Mucosa of stomach (tissue), 1 donor: ENCODE results near the gene ADAM12.
"Not testable (repeated sequence)": the region's sequence is repeated elsewhere in the genome, so short reads cannot be mapped to it uniquely, and the experiment has no call there.

Experiments used
- H3K27me3 ChIP-seq: one replicate; pipeline ENCODE4 v1.7.0; 2013; ENCODE audit warnings: mild to moderate bottlenecking, low read length; ENCODE audit not compliant: control insufficient read depth, insufficient read depth
- H3K36me3 ChIP-seq: one replicate; pipeline ENCODE4 v1.7.0; 2013; ENCODE audit warnings: low read length; ENCODE audit not compliant: control insufficient read depth, insufficient read depth
- H3K4me1 ChIP-seq: one replicate; pipeline ENCODE4 v1.7.0; 2013; ENCODE audit warnings: mild to moderate bottlenecking, low read length; ENCODE audit not compliant: control insufficient read depth, insufficient read depth
- H3K4me3 ChIP-seq: one replicate; pipeline ENCODE4 v1.7.0; 2013; ENCODE audit warnings: low read length
- H3K9ac ChIP-seq: one replicate; pipeline ENCODE4 v1.7.0; 2013; ENCODE audit warnings: mild to moderate bottlenecking, low read length, moderate library complexity
- H3K9me3 ChIP-seq: one replicate; pipeline ENCODE4 v1.7.0; 2013; ENCODE audit warnings: mild to moderate bottlenecking, low read length, moderate library complexity; ENCODE audit not compliant: control insufficient read depth
- donor health status: Pancreatic carcinoma.

Gene ADAM12

GRCh38 chr10:126060261-126060931 is 327.9 kb downstream of the ADAM12 start:
- Histone ChIP-seq H3K27me3 (no peaks in the 10 kb centered on the region), H3K36me3 (no peaks in the 10 kb centered on the region), H3K4me3 (no peak overlapping the region), H3K9me3 (no peaks in the 10 kb centered on the region), H3K4me1 (no peaks in the 10 kb centered on the region), H3K9ac (no peak overlapping the region)

DNA sequence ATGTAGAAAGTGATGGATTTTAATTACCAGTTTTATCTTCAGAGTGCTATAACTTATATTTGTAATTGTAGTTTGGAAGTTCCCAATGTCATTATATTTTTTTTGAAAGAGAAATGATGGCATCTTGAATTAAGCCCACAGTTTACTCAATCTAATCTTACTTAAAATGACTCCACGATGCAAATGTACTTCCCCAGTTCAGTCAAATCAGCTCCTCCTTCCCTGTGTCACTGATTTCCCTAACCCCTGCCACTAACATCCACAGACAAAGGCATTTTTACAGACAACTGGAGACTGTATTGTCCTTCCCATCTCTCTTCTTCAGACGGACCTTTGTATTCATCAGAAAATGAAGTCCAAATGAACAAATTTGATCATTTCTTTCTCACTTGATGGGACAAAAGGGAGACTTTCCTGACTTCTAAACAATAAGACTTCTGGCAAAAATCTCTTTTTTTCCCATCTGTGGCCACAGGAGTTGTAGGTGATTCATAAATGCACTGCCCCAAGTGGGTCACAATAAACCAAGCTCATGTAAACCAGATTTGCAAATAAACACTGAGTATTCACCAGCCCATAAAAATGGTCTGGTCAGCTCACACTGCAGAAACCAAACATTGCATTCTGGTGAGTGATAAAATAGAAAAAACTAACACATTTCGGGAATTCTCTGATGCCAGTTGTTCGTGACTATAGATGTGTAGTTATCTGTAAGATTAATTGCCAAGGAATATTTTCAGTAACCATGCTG is 329.0 kb downstream of the ADAM12 start:
- Histone ChIP-seq H3K27me3 (no peaks in the 10 kb centered on the region), H3K9me3 (no peaks in the 10 kb centered on the region), H3K9ac (no peak overlapping the region), H3K4me3 (no peak overlapping the region), H3K36me3 (no peaks in the 10 kb centered on the region), H3K4me1 (no peaks in the 10 kb centered on the region)

DNA sequence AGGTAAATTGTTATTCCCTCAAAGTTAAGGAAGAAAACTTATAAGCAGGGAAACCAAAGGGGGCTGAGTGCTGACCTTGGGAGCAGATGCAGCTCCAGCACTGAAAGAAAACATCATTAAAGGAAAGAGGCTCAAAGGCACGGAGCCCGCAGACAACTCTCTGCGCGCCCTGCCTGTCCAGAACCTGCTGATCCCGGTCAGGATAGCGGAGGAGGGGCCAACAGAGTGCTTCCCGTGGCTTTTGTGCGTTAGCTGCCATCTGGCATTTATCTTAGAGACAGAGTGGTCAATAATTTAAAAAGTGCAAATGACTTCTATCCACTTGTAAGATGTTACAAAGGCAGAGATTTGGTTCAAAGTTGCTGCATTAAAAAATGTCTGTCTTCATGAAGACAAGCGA is 329.8 kb downstream of the ADAM12 start:
- Histone ChIP-seq H3K9me3 (no peaks in the 10 kb centered on the region), H3K4me1 (no peaks in the 10 kb centered on the region), H3K9ac (no peak overlapping the region), H3K4me3 (no peak overlapping the region), H3K27me3 (no peaks in the 10 kb centered on the region), H3K36me3 (no peaks in the 10 kb centered on the region)

GRCh38 chr10:126058104-126058503 is 330.2 kb downstream of the ADAM12 start:
- no peaks in the 10 kb centered on the region for H3K27me3 ChIP-seq

DNA sequence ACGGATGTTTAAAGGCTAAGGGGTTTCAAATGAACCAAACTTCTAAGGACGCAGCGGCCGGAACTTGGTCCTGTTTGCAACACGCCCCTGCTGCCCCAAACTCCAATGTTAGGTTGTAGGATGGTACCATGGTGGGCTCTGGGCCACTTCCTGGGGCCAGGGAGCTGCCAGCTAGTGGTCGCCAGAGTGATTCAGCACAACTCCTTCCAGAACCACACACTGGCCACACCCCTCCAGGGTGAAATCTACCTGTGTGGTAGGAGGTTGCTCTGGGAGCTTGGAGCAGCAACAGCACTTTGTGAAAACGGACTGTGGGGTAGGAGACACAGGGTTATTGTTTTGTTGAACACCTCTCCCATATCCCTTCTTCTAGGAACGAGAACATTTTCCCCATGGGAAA is 330.8 kb downstream of the ADAM12 start:
- H3K27me3 ChIP-seq = no peaks in the 10 kb centered on the region
- H3K36me3 ChIP-seq = no peaks in the 10 kb centered on the region
- H3K9me3 ChIP-seq = no peaks in the 10 kb centered on the region
- H3K9ac ChIP-seq = no peak overlapping the region
- no peaks in the 10 kb centered on the region for H3K4me1 ChIP-seq
- H3K4me3 ChIP-seq = no peak overlapping the region

More at GRCh38 chr10:126058104-126058503, 330.2 kb downstream of the ADAM12 start:
- Histone ChIP-seq H3K4me3 (no peak overlapping the region), H3K9ac (no peak overlapping the region), H3K4me1 (no peaks in the 10 kb centered on the region), H3K9me3 (no peaks in the 10 kb centered on the region), H3K36me3 (no peaks in the 10 kb centered on the region)

DNA sequence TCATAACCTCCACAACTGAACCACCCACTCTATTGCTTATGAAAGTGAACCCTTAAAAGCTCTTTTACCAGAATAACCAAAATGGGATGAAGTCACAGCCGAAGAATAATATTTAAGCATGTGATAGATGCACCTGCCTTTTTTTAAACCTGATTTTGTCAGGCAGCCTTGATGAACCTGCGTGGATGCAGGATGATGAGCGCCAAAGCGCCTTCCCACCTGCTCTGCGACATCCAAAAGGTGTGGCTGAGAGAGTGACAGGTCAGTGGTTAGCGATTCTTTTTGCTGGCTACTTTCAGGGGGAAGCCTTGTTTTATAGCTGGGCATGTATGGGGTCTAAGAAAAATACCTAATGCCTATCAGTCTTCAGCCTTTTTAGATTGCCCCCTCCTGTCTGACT is 334.1 kb downstream of the ADAM12 start:
- no peaks in the 10 kb centered on the region for H3K9me3 ChIP-seq
- no peaks in the 10 kb centered on the region for H3K4me1 ChIP-seq
- no peak overlapping the region for H3K4me3 ChIP-seq
- H3K9ac ChIP-seq = no peak overlapping the region
- no peaks in the 10 kb centered on the region for H3K27me3 ChIP-seq
- H3K36me3 ChIP-seq = no peaks in the 10 kb centered on the region

GRCh38 chr10:126052171-126052570 is 336.1 kb downstream of the ADAM12 start:
- H3K4me1 ChIP-seq = no peaks in the 10 kb centered on the region
- H3K36me3 ChIP-seq = no peaks in the 10 kb centered on the region
- no peak overlapping the region for H3K9ac ChIP-seq
- H3K27me3 ChIP-seq = no peaks in the 10 kb centered on the region
- H3K9me3 ChIP-seq = no peaks in the 10 kb centered on the region
- H3K4me3 ChIP-seq = no peak overlapping the region

DNA sequence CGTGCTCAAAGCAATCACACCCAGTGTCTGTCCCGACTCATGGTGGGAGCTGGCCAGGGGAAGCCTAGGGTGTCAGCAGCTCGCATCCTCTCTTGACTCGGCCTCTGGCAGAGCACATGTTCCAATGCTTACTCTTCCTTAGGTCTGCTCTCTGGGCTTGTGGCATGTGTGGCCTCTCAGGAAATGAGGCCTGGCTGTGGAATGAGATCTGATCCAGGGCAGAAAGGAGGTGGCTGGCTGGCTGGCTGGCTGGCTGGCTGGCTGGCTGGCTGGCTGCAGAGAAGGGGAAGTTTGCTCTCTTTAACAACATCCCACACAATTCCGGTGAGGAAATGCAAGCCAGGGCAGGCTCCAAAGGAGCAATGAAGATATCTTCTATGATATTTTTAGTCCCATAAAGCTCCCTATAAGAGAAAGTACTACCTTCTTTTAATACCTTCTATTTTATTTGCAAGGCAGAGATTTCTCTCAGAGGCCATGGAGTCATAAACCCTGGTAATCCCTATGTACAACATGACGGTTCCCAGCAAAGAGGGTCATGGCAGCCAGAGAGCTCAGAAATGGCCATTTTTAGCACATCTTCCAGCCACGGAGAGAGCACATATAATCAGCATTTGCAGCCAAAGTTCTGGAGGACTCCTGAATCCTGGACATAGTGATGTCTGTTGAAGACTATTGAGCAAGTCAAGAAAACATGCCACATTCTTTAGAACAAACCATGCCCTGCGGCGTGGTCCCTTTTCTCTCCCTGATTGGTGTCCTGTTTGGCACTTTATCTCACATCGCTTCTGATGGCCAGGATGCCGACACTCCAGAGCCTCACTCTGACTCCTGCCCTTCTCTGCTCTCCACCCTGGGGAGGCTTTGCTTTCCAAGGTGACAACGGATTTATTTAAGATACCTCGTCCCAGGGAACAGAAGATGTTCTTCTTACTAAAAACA is 338.2 kb downstream of the ADAM12 start:
- no peaks in the 10 kb centered on the region for H3K9me3 ChIP-seq
- H3K4me3 ChIP-seq = no peak overlapping the region
- H3K36me3 ChIP-seq = no peaks in the 10 kb centered on the region
- H3K9ac ChIP-seq = no peak overlapping the region
- no peaks in the 10 kb centered on the region for H3K27me3 ChIP-seq
- no peaks in the 10 kb centered on the region for H3K4me1 ChIP-seq

- H3K4me1 ChIP-seq, H3K9ac ChIP-seq, H3K36me3 ChIP-seq, H3K9me3 ChIP-seq, H3K27me3 ChIP-seq, H3K4me3 ChIP-seq: not testable (repeated sequence)
These were observed 340.5 kb downstream of the ADAM12 start for GRCh38 chr10:126047749-126048148.

DNA sequence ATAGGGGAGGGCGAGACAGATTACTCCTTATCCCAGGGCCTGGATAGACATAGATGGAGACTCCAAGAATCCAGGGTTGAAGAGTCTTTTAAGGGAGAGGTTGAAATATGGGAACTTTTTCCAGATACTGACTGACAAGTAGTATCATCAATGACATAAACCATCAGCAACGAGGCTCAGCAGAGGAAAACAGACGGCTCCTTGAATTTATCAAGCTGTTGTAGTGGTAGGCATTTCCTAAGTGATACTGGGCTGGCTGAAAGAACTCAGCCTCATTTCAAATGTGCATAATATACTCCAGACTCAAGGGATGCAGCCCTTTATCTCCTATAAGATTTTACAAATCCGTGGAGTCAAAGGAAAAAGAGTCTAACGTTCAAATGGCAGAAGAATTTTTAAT is 341.4 kb downstream of the ADAM12 start:
- Histone ChIP-seq H3K4me1 (peaks cover 11% of the 10 kb centered on the region), H3K9ac (no peak overlapping the region), H3K4me3 (no peak overlapping the region), H3K36me3 (no peaks in the 10 kb centered on the region), H3K27me3 (no peaks in the 10 kb centered on the region), H3K9me3 (no peaks in the 10 kb centered on the region)

GRCh38 chr10:126045861-126046260 is 342.4 kb downstream of the ADAM12 start:
- Histone ChIP-seq H3K9ac (no peak overlapping the region), H3K36me3 (no peaks in the 10 kb centered on the region), H3K4me3 (no peak overlapping the region), H3K27me3 (no peaks in the 10 kb centered on the region), H3K9me3 (no peaks in the 10 kb centered on the region), H3K4me1 (peaks cover 12% of the 10 kb centered on the region)

DNA sequence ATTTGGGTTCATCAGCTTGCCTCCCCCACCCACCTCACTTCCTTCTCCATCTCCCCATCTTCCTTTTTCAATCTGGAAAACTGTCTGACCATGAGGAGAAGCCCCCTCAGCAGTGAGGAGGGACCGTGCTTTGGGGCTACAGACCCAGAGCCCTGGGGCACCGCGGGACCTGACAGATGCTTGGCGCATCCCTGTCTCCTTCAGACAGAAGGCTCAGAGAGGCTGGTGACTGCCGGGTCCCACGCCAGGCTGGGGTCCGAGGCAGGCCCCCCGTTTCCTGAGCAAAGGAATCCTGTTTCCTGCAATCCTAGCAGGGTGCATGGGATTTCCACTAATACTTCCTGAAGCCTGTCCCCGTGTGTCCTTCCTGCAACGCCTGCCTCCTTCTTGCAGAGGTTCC is 344.9 kb downstream of the ADAM12 start:
- H3K9me3 ChIP-seq = no peaks in the 10 kb centered on the region
- H3K27me3 ChIP-seq = no peaks in the 10 kb centered on the region
- no peaks in the 10 kb centered on the region for H3K36me3 ChIP-seq
- H3K4me1 ChIP-seq = peaks cover 12% of the 10 kb centered on the region
- H3K9ac ChIP-seq = no peak overlapping the region
- no peak overlapping the region for H3K4me3 ChIP-seq
